HEK293 (cell line): ENCODE results near the gene IFNE.

ENCODE experiments used
- SCRT1 ChIP-seq: fragments of 450-650 bp; formaldehyde crosslinking; IDR thresholded peaks from 2 replicates; pipeline ENCODE4 v1.5.1; 2016; ENCODE audit warnings: missing biosample characterization, missing genetic modification characterization, borderline replicate concordance
- SP2 ChIP-seq: fragments of 450-650 bp; formaldehyde crosslinking; IDR thresholded peaks from 2 replicates; pipeline ENCODE4 v1.5.1; 2016; ENCODE audit warnings: missing biosample characterization, missing genetic modification characterization
- ZNF146 ChIP-seq: fragments of 450-650 bp; formaldehyde crosslinking; IDR thresholded peaks from 2 replicates; pipeline ENCODE4 v1.5.1; 2016; ENCODE audit warnings: missing biosample characterization, missing genetic modification characterization
- ZNF223 ChIP-seq: fragments of 450-650 bp; formaldehyde crosslinking; IDR thresholded peaks from 2 replicates; pipeline ENCODE4 v1.5.1; 2016; ENCODE audit warnings: missing biosample characterization, missing genetic modification characterization
- ZNF561 ChIP-seq: fragments of 450-650 bp; IDR thresholded peaks from 2 replicates; pipeline ENCODE4 v1.5.1; 2018; ENCODE audit warnings: missing biosample characterization, missing genetic modification characterization, borderline replicate concordance
- ZNF785 ChIP-seq: fragments of 450-650 bp; formaldehyde crosslinking; IDR thresholded peaks from 2 replicates; pipeline ENCODE4 v1.5.1; 2016; ENCODE audit warnings: missing biosample characterization, missing genetic modification characterization
- TF ChIP-seq, protein P1 (sequence below): fragments of 450-650 bp; formaldehyde crosslinking; IDR thresholded peaks from 2 replicates; pipeline ENCODE4 v1.5.1; 2016; ENCODE audit warnings: missing biosample characterization, missing genetic modification characterization
- TF ChIP-seq, protein P2 (sequence below): fragments of 450-650 bp; formaldehyde crosslinking; conservative IDR thresholded peaks from 2 replicates; pipeline ENCODE4 v1.5.1; 2016; ENCODE audit warnings: low read depth, missing biosample characterization, missing genetic modification characterization
- TF ChIP-seq, protein P3 (sequence below): fragments of 450-650 bp; formaldehyde crosslinking; optimal IDR thresholded peaks from 2 replicates; pipeline ENCODE3; 2016; ENCODE audit warnings: missing biosample characterization, mild to moderate bottlenecking, missing genetic modification characterization

DNA sequence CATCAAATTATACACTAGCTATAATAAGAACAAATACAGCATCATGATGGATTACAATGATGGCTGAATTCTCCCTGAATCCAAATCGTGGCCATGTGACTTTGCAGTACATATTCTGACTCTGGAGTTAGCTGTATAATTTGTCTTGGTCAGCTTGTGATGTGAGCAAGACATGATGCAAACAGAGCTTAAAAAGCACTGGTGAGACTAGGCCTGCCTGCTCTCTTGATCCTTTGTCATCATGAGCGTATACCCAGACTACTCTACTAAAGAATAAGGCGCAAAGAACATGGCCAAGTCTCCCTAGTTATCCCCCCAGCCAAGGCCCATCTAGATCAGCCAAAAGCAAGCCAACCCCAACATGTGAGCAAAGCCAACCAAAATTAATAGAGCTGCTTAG is 34.7 kb upstream of the IFNE start:
- TF ChIP-seq, protein P1, sequence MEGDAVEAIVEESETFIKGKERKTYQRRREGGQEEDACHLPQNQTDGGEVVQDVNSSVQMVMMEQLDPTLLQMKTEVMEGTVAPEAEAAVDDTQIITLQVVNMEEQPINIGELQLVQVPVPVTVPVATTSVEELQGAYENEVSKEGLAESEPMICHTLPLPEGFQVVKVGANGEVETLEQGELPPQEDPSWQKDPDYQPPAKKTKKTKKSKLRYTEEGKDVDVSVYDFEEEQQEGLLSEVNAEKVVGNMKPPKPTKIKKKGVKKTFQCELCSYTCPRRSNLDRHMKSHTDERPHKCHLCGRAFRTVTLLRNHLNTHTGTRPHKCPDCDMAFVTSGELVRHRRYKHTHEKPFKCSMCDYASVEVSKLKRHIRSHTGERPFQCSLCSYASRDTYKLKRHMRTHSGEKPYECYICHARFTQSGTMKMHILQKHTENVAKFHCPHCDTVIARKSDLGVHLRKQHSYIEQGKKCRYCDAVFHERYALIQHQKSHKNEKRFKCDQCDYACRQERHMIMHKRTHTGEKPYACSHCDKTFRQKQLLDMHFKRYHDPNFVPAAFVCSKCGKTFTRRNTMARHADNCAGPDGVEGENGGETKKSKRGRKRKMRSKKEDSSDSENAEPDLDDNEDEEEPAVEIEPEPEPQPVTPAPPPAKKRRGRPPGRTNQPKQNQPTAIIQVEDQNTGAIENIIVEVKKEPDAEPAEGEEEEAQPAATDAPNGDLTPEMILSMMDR (tag by site-specific recombination) = no peak
- TF ChIP-seq, protein P2, sequence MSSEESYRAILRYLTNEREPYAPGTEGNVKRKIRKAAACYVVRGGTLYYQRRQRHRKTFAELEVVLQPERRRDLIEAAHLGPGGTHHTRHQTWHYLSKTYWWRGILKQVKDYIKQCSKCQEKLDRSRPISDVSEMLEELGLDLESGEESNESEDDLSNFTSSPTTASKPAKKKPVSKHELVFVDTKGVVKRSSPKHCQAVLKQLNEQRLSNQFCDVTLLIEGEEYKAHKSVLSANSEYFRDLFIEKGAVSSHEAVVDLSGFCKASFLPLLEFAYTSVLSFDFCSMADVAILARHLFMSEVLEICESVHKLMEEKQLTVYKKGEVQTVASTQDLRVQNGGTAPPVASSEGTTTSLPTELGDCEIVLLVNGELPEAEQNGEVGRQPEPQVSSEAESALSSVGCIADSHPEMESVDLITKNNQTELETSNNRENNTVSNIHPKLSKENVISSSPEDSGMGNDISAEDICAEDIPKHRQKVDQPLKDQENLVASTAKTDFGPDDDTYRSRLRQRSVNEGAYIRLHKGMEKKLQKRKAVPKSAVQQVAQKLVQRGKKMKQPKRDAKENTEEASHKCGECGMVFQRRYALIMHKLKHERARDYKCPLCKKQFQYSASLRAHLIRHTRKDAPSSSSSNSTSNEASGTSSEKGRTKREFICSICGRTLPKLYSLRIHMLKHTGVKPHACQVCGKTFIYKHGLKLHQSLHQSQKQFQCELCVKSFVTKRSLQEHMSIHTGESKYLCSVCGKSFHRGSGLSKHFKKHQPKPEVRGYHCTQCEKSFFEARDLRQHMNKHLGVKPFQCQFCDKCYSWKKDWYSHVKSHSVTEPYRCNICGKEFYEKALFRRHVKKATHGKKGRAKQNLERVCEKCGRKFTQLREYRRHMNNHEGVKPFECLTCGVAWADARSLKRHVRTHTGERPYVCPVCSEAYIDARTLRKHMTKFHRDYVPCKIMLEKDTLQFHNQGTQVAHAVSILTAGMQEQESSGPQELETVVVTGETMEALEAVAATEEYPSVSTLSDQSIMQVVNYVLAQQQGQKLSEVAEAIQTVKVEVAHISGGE (tag by site-specific recombination) = no peak
- no peak for TF ChIP-seq ZNF785
- TF ChIP-seq ZNF146 (tag by site-specific recombination) = no peak
- no peak for TF ChIP-seq ZNF223 (tag by site-specific recombination)
- TF ChIP-seq, protein P3, sequence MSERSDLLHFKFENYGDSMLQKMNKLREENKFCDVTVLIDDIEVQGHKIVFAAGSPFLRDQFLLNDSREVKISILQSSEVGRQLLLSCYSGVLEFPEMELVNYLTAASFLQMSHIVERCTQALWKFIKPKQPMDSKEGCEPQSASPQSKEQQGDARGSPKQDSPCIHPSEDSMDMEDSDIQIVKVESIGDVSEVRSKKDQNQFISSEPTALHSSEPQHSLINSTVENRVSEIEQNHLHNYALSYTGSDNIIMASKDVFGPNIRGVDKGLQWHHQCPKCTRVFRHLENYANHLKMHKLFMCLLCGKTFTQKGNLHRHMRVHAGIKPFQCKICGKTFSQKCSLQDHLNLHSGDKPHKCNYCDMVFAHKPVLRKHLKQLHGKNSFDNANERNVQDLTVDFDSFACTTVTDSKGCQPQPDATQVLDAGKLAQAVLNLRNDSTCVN (tag by site-specific recombination) = no peak
- TF ChIP-seq ZNF561 (tag by site-specific recombination) = no peak
- no peak for TF ChIP-seq SCRT1 (tag by site-specific recombination)
- no peak for TF ChIP-seq SP2 (tag by site-specific recombination)
